Measurements from ENCODE around the gene BCR. TPM values are rescaled to one million over a fixed set of nuclear protein-coding genes. Genes with fewer than 3 reads are reported as not detected.

The BCR gene
- total RNA-seq, 2 experiments from 2014 or later = 42.2 to 51.3 TPM

DNA sequence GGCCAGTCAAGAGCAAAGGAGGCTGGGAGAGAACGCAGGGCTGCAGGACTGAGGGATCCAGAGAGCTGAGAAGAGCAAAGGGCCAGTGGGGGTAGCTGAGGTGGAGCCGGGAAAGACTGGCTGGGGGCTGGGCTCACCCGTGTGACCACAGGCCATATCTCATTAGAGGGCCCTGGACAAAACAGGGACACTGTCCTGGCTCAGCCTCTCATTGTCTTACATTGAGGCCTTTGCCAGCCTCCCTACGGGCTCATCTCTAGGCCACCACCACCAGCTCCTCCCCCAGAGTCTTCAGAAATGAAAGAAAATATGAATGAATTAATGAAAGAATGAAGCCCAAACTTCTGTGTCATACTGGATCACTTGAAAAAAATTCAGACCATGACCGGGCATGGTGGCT, 25.8 kb upstream of the BCR start:
- Histone ChIP-seq H3K9me2 (ENCODE audit: insufficient read depth, low read length) (no peaks in the 10 kb centered on the region), H3K4me1 (ENCODE audit: insufficient read depth, low read length, poor library complexity, severe bottlenecking) (peaks cover 61% of the 10 kb centered on the region), H3K4me3 (ENCODE audit: low read depth, low read length, poor library complexity, severe bottlenecking) (no peak overlapping the region), H3K27ac (ENCODE audit: low read depth, low read length, poor library complexity, severe bottlenecking) (no peak overlapping the region), H3K4me2 (ENCODE audit: low read length) (no peak overlapping the region), H4K20me1 (ENCODE audit: insufficient read depth, low read length) (no peaks in the 10 kb centered on the region), H2AFZ (ENCODE audit: low read length) (no peak overlapping the region), H3K36me3 (ENCODE audit: insufficient read depth, low read length) (no peaks in the 10 kb centered on the region), H3K9me3 (ENCODE audit: low read length) (no peaks in the 10 kb centered on the region), H3K79me2 (ENCODE audit: insufficient read depth, low read depth, low read length) (no peaks in the 10 kb centered on the region)
- no peak for TF ChIP-seq EZH2phosphoT487 (IDR thresholded peaks at IDR 0.05; ENCODE audit: borderline replicate concordance, low read depth, low read length)
- no peak for DNase-seq (ENCODE audit: low spot score)
- POLR2A ChIA-PET = interaction anchor here (0.6 to 2.4 kb wide), 4 partner anchors 9 to 223 kb away, joined by 3 to 17 read pairs (median 6); partner anchors contain the start of gene RAB36
- intact Hi-C loops (cut with micrococcal nuclease; ENCODE audit: unreplicated experiment) = no loop called here
- BruUV-seq (replicated peaks) = no TSS peak
- CTCF ChIA-PET (ENCODE audit: unreplicated experiment) = no interaction called here

DNA sequence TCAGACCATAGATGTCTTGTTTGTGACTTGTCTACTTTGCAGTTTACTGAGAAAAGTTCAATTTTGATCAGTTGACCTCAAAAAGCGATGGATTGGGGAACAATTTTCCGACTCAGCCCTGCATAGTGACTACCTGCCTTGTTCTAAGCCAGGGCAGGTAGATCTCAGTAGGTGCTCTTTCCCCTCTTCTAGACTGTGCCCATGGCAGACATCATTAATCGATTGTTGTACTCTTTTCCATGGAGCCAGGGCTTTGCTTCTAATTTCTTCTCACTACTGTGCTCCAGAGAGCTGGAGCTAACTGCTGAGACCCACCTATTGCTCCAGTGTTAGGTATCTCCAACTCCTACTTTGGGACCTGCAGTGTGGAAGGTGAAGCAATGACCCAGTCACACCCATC, 25.2 kb upstream of the BCR start:
- ChIA-PET CTCF (ENCODE audit: unreplicated experiment) (no interaction called here), POLR2A (interaction anchor here (1.2 kb wide), 1 partner anchor 8 kb away, joined by 3 read pairs; no protein-coding TSS in a partner anchor)
- Histone ChIP-seq H3K4me1 (ENCODE audit: insufficient read depth, low read length, poor library complexity, severe bottlenecking) (peaks cover 58% of the 10 kb centered on the region), H3K27ac (ENCODE audit: low read depth, low read length, poor library complexity, severe bottlenecking) (no peak overlapping the region), H3K4me3 (ENCODE audit: low read depth, low read length, poor library complexity, severe bottlenecking) (no peak overlapping the region), H3K4me2 (ENCODE audit: low read length) (no peak overlapping the region), H3K79me2 (ENCODE audit: insufficient read depth, low read depth, low read length) (no peaks in the 10 kb centered on the region), H3K9me2 (ENCODE audit: insufficient read depth, low read length) (no peaks in the 10 kb centered on the region), H3K36me3 (ENCODE audit: insufficient read depth, low read length) (no peaks in the 10 kb centered on the region), H4K20me1 (ENCODE audit: insufficient read depth, low read length) (no peaks in the 10 kb centered on the region), H3K9me3 (ENCODE audit: low read length) (no peaks in the 10 kb centered on the region), H2AFZ (ENCODE audit: low read length) (no peak overlapping the region)
- intact Hi-C loops (cut with micrococcal nuclease; ENCODE audit: unreplicated experiment) = no loop called here
- DNase-seq (ENCODE audit: low spot score) = no peak
- TF ChIP-seq EZH2phosphoT487 (IDR thresholded peaks at IDR 0.05; ENCODE audit: borderline replicate concordance, low read depth, low read length) = no peak
- TF ChIP-seq, protein P1, sequence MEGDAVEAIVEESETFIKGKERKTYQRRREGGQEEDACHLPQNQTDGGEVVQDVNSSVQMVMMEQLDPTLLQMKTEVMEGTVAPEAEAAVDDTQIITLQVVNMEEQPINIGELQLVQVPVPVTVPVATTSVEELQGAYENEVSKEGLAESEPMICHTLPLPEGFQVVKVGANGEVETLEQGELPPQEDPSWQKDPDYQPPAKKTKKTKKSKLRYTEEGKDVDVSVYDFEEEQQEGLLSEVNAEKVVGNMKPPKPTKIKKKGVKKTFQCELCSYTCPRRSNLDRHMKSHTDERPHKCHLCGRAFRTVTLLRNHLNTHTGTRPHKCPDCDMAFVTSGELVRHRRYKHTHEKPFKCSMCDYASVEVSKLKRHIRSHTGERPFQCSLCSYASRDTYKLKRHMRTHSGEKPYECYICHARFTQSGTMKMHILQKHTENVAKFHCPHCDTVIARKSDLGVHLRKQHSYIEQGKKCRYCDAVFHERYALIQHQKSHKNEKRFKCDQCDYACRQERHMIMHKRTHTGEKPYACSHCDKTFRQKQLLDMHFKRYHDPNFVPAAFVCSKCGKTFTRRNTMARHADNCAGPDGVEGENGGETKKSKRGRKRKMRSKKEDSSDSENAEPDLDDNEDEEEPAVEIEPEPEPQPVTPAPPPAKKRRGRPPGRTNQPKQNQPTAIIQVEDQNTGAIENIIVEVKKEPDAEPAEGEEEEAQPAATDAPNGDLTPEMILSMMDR (conservative IDR thresholded peaks at IDR 0.05; ENCODE audit: low read length) = no peak
- BruUV-seq (replicated peaks) = no TSS peak

DNA sequence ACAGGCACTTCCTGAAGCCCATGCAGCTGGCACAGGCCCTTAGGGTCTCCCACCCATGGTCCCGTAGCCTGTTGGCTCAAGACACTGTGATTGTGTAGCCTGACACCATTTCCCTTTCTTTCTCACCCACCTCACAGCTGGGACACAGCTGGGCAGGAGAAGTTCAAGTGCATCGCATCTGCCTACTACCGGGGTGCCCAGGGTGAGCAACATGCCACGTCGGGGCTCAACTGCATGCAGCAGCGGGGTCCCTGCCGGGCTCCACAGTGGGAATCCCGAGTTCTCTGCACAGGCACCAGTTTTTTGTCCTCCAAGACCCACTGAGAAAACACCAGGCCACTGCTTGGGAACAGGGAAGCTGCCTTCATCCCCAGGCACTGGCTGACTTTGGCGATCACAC, 24.5 kb upstream of the BCR start:
- peaks cover 58% of the 10 kb centered on the region for H3K4me1 ChIP-seq (ENCODE audit: insufficient read depth, low read length, poor library complexity, severe bottlenecking)
- no peak for DNase-seq (ENCODE audit: low spot score)
- H3K4me3 ChIP-seq (ENCODE audit: low read depth, low read length, poor library complexity, severe bottlenecking) = no peak overlapping the region
- H3K9me3 ChIP-seq (ENCODE audit: low read length) = no peaks in the 10 kb centered on the region
- intact Hi-C loops (cut with micrococcal nuclease; ENCODE audit: unreplicated experiment) = no loop called here
- BruUV-seq (replicated peaks) = no TSS peak
- peak overlapping the region; percentile 70 for H3K27ac ChIP-seq (ENCODE audit: low read depth, low read length, poor library complexity, severe bottlenecking)
- H3K9me2 ChIP-seq (ENCODE audit: insufficient read depth, low read length) = no peaks in the 10 kb centered on the region
- no peak overlapping the region for H2AFZ ChIP-seq (ENCODE audit: low read length)
- H4K20me1 ChIP-seq (ENCODE audit: insufficient read depth, low read length) = no peaks in the 10 kb centered on the region
- ChIA-PET POLR2A (interaction anchor here (2.0 kb wide), 1 partner anchor 11 kb away, joined by 4 read pairs; the partner anchor contains the start of gene RAB36), CTCF (ENCODE audit: unreplicated experiment) (interaction anchor here (0.6 kb wide), 1 partner anchor 150 kb away, joined by 3 read pairs; no protein-coding TSS in a partner anchor)
- no peaks in the 10 kb centered on the region for H3K79me2 ChIP-seq (ENCODE audit: insufficient read depth, low read depth, low read length)
- H3K36me3 ChIP-seq (ENCODE audit: insufficient read depth, low read length) = no peaks in the 10 kb centered on the region
- TF ChIP-seq, protein P1 (conservative IDR thresholded peaks at IDR 0.05; ENCODE audit: low read length) = no peak
- no peak for TF ChIP-seq EZH2phosphoT487 (IDR thresholded peaks at IDR 0.05; ENCODE audit: borderline replicate concordance, low read depth, low read length)
- peak overlapping the region; percentile 75; the same call in 1 of the 2 replicates for H3K4me2 ChIP-seq (ENCODE audit: low read length)
